HepG2 (cell line): ENCODE data around the gene NYAP2.

Experiments used
- CHD4 ChIP-seq: fragments of 200-600 bp; sonication (generic); IDR thresholded peaks from 2 replicates; pipeline ENCODE4 v1.7.0; 2017; ENCODE audit warnings: mild to moderate bottlenecking, low read length, borderline replicate concordance
- NR3C1 ChIP-seq: sonication (generic); formaldehyde crosslinking; IDR thresholded peaks from 2 replicates; pipeline ENCODE4 v1.4.0; 2020; ENCODE audit warnings: missing genetic modification reagents
- PTBP1 ChIP-seq: fragments of 200-400 bp; formaldehyde crosslinking; IDR thresholded peaks from 2 replicates; pipeline ENCODE4 v1.6.1; 2018; ENCODE audit warnings: low read length, low read depth; ENCODE audit not compliant: poor library complexity, severe bottlenecking
- ZNF124 ChIP-seq: sonication (generic); formaldehyde crosslinking; IDR thresholded peaks from 2 replicates; pipeline ENCODE4 v1.4.0; 2020; ENCODE audit warnings: missing genetic modification reagents
- ZNF256 ChIP-seq: sonication (generic); formaldehyde crosslinking; conservative IDR thresholded peaks from 2 replicates; pipeline ENCODE4 v1.4.0; 2020; ENCODE audit warnings: missing genetic modification reagents
- TF ChIP-seq, protein P1 (sequence below): sonication (generic); formaldehyde crosslinking; IDR thresholded peaks from 2 replicates; pipeline ENCODE4 v1.4.0; 2020; ENCODE audit warnings: missing genetic modification reagents
- TF ChIP-seq, protein P2 (sequence below): sonication (generic); formaldehyde crosslinking; IDR thresholded peaks from 2 replicates; pipeline ENCODE4 v1.5.1; 2020; ENCODE audit warnings: mild to moderate bottlenecking, missing genetic modification reagents, moderate library complexity

- TF ChIP-seq, protein P1, sequence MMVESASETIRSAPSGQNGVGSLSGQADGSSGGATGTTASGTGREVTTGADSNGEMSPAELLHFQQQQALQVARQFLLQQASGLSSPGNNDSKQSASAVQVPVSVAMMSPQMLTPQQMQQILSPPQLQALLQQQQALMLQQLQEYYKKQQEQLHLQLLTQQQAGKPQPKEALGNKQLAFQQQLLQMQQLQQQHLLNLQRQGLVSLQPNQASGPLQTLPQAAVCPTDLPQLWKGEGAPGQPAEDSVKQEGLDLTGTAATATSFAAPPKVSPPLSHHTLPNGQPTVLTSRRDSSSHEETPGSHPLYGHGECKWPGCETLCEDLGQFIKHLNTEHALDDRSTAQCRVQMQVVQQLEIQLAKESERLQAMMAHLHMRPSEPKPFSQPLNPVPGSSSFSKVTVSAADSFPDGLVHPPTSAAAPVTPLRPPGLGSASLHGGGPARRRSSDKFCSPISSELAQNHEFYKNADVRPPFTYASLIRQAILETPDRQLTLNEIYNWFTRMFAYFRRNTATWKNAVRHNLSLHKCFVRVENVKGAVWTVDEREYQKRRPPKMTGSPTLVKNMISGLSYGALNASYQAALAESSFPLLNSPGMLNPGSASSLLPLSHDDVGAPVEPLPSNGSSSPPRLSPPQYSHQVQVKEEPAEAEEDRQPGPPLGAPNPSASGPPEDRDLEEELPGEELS (CRISPR knock-in tag), result no peak
- no peak for TF ChIP-seq ZNF256 (CRISPR knock-in tag)
- TF ChIP-seq ZNF124 (CRISPR knock-in tag), result no peak
- TF ChIP-seq, protein P2, sequence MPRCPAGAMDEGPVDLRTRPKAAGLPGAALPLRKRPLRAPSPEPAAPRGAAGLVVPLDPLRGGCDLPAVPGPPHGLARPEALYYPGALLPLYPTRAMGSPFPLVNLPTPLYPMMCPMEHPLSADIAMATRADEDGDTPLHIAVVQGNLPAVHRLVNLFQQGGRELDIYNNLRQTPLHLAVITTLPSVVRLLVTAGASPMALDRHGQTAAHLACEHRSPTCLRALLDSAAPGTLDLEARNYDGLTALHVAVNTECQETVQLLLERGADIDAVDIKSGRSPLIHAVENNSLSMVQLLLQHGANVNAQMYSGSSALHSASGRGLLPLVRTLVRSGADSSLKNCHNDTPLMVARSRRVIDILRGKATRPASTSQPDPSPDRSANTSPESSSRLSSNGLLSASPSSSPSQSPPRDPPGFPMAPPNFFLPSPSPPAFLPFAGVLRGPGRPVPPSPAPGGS (CRISPR knock-in tag), result no peak
- no peak for TF ChIP-seq CHD4
- TF ChIP-seq PTBP1, result no peak
- TF ChIP-seq NR3C1 (CRISPR knock-in tag), result no peak
Measured at GRCh38 chr2:225400060-225400511, 576 bp downstream of the NYAP2 start.
